Activated CD4-positive, alpha-beta T cell treated with anti-CD3 and anti-CD28 coated beads, Interleukin-2, Interleukin-4, amounts not matched to agents 100 ng/mL and 50 ng/mL, durations not matched to agents 16 hours and 8 hours (primary cell): ENCODE measurements around the gene CPN2.

Experiments used
- DNase-seq: peaks from one replicate; pipeline ENCODE4 v3.0.0-alpha.2; 2020; ENCODE audit warnings: low spot score

Gene CPN2

GRCh38 chr3:194294199-194294894, 56.8 kb downstream of the CPN2 start:
- DNase-seq = no peak

- no peak for DNase-seq
Observed at GRCh38 chr3:194293546-194294198, 57.5 kb downstream of the CPN2 start.

DNA sequence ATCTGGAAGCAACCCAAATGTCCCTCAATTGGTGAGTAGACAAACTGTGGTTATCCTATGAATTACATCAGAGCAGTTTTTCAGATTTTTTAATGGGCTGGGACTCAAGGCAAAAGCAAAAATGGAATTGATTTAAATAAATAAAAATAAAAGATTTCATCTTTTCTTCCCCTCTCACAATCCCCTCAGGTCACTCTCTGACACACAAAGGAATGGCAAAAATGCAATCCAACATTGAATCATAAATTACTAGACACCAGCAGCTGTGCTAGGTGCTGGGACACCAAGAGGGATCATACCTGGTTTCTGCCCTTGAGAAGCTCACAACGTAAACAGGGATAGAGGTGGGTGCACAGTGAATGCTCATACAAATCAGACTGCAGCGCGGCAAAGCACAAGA, 58.8 kb downstream of the CPN2 start:
- no peak for DNase-seq
